GM20431 (cell line): ENCODE measurements around the gene MED26.
"Not testable (repeated sequence)": the region's sequence is repeated elsewhere in the genome, so short reads cannot be mapped to it uniquely, and the experiment has no call there.

Experiments used
- in situ Hi-C: fragments of 300-500 bp; cut with MseI, MboI; formaldehyde crosslinking; loops from one replicate; pipeline ENCODE4 v1.15.0; 2020; ENCODE audit warnings: low sequenced_read_pairs; ENCODE audit not compliant: unreplicated experiment

Gene MED26

DNA sequence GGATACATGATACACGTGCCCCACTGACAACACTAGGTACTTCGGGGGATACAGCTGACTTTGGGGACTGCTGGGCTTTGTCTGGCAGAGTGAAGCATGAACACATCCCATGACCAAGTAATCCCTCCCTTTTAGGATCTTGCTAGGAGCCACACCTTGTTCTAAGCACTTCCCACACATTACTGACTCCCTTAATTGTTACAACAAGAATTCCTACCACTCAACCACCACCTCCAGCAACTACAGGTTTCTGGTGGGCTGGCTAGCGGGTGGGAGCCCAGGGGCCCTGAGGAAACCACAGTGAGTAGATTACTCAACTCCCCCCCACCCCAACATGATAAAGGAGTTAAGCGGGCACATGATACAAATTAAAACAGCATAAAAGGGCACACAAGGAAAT is 48.6 kb downstream of the MED26 start:
- in situ Hi-C loops = no loop called here

GRCh38 chr19:16577531-16577985 is 50.4 kb downstream of the MED26 start:
- in situ Hi-C loops = no loop called here

DNA sequence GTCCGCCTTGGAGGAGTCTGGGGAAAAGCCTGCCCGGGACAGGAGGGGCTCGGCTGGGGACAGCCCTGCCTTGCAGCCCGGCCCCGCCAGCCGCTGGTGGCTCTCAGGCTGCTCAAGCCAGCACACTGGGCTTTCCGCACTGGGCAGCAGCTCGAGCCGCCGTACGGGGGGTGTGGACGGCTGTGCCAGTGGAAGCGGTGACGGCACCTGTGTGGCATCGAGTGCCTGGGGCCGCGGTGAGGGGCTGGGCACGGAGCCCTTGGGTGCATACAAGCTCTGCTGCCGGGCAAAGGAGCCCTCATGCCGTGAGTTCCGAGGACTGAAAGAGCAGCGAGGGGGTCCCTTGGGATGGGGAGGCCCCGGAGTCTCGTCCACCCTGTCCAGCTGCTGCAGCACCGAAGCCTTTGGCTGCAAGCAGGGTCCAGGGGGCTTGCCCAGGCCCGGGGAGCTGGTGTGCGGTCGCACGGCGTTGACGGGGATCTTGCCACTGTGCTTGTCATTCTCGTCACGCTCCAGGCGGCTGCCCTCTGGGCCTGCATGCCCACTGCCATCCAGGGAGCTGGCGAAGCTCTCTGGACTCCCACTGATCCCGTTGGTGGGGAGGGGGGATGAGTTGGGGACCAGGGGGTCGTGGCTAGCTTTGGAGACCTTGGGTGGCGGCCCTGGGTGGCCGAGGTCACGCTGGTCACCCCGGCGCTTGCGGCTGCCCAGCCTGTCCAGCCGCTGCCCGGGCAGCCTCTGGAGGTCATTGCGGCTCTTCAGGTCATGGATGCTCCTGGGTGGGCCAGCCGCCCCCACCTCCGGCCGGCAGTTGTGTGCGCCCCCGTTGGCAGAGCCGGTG is 51.1 kb downstream of the MED26 start:
- in situ Hi-C loops = no loop called here

DNA sequence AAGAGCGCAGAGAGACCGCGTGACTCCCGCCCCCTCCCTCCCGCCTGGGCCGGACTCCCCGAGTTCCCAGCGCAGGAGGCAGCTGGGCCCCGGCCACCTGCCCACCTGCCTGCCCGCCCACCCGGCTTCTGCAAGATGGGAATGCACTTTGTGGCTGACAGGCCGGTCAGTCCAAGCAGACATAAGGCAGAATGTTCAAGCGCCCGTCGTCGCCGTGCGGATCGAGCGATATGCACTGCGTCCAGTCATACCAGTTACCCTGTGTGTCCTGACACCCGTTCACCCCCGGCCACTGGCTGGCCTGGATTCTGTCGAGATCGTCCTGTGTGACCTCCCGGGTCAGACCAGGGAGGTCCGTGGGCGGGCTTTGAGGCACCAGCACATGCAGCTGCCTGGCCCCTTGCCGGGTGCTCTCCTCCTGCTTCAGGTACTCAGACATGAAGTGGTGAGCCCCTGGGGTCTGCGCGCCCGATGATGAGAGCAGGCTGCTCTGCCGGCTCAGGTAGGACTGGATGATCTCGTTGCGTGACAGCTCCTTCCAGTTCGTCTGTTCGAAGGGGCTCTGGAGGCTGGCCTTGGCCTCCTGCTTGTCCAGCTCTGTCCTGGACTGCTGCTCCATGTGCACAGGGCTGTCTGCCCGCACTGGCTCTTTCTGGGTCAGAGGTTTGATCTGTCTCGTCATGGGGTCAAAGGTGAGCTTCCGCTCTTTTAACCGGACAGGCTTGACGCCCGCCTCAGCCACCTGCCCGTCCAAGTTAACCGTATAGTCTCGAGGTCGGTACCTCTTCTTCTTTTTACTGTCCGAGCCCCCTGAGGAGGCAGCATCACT is 51.9 kb downstream of the MED26 start:
- in situ Hi-C loops = no loop called here

DNA sequence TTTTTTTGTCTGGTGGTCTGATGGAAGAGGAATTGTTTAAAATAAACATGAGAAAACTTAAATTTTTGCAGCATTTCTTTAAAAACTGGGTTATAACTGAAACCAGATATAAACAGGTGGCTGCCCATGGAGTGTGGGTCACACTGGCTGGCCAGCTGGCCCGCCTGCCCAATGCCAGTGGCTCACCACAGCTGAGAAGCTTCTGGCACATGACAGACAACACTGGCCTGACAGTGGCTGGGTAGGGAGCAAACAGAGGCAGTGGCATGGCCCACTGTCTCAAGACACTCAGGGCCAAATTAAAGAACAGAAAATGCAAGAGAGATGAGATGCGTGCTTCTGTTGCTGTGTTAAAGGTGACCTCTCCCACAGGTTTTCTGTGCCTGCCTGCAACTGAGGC is 52.7 kb downstream of the MED26 start:
- in situ Hi-C loops = no loop called here

- in situ Hi-C loops = no loop called here
Measured at GRCh38 chr19:16573925-16574324, 54.1 kb downstream of the MED26 start.

DNA sequence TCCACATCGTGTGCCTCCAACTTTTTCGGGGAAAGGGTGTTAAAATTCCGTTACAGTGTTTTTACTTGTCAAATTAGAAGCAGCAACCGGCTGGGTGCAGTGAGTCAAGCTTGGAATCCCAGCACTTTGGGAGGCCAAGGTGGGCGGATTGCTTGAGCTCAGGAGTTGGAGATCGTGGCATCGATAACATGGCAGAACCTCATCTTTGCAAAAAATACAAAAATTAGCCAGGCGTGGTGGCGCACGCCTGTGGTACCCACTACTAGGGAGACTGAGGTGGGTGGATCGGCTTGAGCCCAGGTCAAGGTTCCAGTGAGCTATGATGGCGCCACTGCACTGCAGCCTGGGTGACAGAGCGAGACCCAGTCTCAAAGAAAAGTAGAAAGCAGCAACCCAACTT is 54.7 kb downstream of the MED26 start:
- in situ Hi-C loops = no loop called here

GRCh38 chr19:16572332-16573211 is 55.4 kb downstream of the MED26 start, which contains the start of gene SLC35E1:
TSS of gene SLC35E1 (minus strand) at chr19:16572415. CDS start at chr19:16572364, 51 bp downstream.
- in situ Hi-C loops = no loop called here

- in situ Hi-C loops = no loop called here
Measured at GRCh38 chr19:16571822-16572331, 56.1 kb downstream of the MED26 start.

DNA sequence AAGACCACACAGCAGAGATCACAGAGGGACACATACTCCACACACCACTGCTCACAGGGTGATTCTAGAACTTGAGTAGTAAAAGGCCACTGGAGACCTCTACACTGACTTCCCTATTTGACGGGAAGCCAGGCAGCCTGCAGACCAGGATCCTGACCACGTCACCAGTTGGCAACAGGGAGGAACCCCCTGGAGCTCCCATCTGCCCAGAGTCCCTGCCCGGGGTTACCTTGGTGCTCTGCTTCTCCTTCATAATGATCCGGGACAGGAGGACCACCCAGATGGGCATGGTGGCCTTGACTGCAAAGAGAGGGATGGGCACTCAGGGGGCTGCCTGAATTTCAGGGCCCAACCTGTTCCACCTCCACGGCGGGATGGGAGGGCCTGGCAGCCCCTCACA is 56.7 kb downstream of the MED26 start:
- in situ Hi-C loops = no loop called here

DNA sequence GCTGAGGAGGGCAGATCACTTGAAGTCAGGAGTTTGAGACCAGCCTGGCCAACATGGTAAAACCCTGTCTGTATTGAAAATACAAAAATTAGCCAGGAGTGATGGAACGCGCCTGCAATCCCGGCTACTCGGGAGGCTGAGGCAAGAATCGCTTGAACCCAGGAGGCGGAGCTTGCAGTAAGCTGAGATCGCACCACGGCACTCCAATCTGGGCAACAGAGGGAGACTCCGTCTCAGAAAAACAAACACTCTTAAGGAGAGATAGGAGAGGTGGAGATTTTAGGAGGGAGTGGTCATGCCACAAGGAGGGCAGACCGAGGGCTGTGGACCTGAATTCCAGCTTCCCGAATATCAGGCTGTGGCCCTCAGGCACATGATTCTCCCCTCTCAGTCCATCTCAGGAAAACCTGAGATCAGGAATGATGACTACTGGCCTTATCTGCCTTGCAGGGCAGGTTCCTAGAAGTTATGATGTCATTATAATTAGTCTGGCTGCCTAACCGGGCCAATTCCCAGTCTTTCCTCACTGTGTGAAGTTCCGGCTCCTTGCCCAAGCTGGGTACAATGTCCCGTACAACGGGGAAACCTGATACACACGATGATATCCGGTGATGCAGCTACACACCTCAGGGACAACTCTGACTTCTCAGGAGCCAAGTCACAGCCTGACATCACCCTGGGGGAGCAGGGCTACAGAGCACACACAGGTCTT is 58.2 kb downstream of the MED26 start:
- in situ Hi-C loops = no loop called here

DNA sequence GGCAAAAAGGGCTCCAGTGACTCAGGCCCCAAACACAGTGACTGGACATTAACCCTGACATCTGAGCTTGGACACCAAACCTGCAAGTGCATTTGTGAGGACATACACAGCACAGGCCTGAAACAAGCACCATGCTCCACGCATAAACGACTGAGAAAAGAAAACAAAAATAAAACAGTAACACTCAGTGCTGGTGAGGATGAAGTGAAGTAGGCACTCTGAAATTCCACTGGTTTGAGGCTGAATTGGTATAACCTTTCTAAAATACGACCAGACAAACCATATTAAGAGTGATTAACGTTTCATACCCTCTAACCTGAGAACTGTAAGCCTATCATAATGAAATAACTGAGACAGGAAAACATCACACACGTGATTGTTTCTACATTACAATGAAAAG is 61.3 kb downstream of the MED26 start:
- in situ Hi-C loops = no loop called here

- in situ Hi-C loops = no loop called here
Measured at GRCh38 chr19:16566161-16566560, 61.8 kb downstream of the MED26 start.

DNA sequence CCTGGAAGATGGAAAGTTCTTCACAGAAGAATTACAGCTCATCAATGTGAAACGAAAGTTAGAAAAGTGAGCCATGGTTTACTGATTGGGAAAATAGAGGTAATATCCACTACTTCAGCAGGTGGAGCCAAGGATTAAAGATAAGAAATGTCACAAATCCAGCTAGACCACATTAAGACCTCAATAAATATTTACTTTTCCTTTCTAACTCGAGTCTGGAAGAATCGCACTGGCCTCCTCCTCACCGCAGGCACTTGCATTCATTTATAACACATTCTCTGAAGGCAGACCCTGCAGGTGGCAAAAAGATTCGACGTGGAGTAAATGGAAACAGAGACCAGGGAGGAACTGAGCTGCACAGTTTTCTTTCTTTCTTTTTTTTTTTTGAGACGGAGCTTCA is 63.2 kb downstream of the MED26 start:
- in situ Hi-C loops = no loop called here

DNA sequence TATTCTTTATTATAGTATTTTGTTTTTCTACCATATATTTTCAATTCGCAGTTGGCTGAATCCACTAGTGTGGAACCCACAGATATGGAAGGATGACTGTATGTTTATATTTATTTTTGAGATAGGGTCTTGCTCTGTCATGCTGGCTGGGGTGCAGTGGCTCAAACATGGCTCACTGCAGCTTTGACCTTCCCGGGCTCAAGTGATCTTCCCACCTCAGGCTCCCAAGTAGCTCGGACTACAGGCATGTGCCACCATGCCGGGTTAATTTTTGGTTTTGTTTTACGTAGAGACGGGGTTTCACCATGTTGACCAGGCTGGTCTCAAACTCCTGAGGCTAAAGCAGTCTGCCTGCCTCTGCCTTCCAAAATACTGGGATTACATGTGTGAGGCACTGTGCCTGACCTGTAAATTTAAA is 65.4 kb downstream of the MED26 start:
- in situ Hi-C loops = no loop called here

DNA sequence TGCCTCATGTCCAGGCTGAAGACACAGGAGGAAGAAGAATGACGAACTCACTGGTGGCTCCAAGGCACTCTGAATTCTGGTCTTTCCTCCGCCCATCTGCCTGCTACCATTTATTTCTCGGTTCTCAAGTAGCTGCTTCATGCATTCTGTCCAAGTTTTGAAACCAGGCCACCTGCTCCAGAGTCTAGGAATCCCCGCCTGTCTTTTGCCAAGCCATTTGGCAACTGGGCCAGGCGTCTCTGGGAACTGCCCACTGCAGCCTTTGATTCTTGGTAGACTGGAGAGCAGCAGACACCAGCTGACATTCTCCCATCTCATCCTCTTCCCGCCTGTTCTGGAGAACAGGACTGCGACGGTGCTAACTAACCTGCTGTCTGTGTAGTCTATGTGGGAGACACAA is 66.6 kb downstream of the MED26 start:
- in situ Hi-C loops = no loop called here

- in situ Hi-C loops = no loop called here
Measured at GRCh38 chr19:16559780-16560276, 68.2 kb downstream of the MED26 start.

DNA sequence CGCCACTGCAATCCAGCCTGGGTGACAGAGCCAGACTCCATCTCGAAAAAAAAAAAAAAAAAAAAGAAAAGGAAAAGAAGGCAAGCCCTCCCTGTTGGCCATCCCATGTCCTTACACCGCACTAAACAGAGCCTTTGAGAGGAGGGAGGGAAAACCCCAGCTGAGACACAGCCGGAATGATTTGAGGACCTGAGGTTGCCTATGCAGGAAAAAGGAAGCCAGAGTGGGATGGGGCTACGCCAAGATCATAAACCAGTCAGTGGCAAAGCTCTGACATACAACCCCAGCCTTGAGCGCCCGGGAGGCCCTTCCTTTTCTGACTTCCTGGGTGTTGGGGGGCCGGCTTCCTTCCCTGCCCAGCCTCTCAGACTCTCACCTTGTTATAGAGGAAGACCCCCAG is 73.2 kb downstream of the MED26 start:
- in situ Hi-C loops = no loop called here

- in situ Hi-C loops = not testable (repeated sequence)
Measured at GRCh38 chr19:16551902-16552301, 76.1 kb downstream of the MED26 start.
